Measurements from ENCODE around the gene HHLA2. TPM values are rescaled to one million over a fixed set of nuclear protein-coding genes. Genes with fewer than 3 reads are reported as not detected.
"Not testable (repeated sequence)": the region's sequence is repeated elsewhere in the genome, so short reads cannot be mapped to it uniquely, and the experiment has no call there.

The HHLA2 gene
- total RNA-seq, 1 donor from 2014 or later, result 0.26 TPM

DNA sequence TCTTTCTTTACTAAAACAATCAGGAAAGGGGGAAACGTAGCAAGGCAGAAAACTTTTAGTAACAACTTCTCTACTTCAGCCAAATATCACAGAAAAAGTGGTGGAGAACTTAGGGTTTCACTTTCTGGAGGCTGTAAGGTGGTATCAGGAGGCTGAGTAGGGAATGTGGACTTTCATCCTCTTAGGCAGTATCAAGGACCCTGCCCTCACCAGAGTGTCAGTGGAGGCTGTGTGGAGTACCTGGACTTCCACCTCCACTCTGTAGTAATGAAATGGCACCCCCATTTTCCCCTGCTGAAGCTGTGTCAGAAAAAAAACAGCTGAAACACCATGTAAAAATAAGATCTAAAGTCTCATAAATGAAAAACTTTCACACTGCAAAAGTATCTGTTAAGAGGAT, 11.2 kb upstream of the HHLA2 start:
- intact Hi-C loops (cut with DNase I), result no loop called here
- Histone ChIP-seq H3K4me1 (no peaks in the 10 kb centered on the region), H3K4me3 (no peak overlapping the region), H3K36me3 (no peaks in the 10 kb centered on the region), H3K27ac (no peak overlapping the region), H3K9me3 (no peaks in the 10 kb centered on the region), H3K27me3 (no peaks in the 10 kb centered on the region)
- ATAC-seq (no peak), DNase-seq (no peak)
- TF ChIP-seq, protein P1, sequence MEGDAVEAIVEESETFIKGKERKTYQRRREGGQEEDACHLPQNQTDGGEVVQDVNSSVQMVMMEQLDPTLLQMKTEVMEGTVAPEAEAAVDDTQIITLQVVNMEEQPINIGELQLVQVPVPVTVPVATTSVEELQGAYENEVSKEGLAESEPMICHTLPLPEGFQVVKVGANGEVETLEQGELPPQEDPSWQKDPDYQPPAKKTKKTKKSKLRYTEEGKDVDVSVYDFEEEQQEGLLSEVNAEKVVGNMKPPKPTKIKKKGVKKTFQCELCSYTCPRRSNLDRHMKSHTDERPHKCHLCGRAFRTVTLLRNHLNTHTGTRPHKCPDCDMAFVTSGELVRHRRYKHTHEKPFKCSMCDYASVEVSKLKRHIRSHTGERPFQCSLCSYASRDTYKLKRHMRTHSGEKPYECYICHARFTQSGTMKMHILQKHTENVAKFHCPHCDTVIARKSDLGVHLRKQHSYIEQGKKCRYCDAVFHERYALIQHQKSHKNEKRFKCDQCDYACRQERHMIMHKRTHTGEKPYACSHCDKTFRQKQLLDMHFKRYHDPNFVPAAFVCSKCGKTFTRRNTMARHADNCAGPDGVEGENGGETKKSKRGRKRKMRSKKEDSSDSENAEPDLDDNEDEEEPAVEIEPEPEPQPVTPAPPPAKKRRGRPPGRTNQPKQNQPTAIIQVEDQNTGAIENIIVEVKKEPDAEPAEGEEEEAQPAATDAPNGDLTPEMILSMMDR (IDR thresholded peaks at IDR 0.05), result no peak

DNA sequence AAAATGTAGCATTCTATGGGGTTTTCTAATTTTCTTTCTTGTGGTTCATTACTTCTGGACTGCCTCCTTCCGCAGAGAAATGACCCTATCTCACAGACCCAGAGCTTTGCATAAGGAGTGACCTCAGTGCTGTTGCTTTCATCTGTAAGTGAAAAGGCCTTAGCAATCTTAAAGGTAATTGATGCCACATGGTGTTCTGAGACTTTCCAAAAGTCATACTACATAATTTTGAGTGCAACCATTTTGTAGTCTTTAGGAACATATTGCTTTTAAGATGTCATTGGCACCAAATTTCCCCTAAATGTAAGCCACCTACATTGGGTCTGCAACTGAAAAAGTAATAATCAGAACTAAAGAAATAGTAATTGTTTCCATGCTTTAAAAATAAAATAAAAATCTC, 9.2 kb upstream of the HHLA2 start:
- H3K27me3 ChIP-seq, result no peaks in the 10 kb centered on the region
- TF ChIP-seq, protein P1 (IDR thresholded peaks at IDR 0.05), result no peak
- no peak overlapping the region for H3K4me3 ChIP-seq
- H3K4me1 ChIP-seq, result no peaks in the 10 kb centered on the region
- no peak overlapping the region for H3K27ac ChIP-seq
- intact Hi-C loops (cut with DNase I), result no loop called here
- H3K36me3 ChIP-seq, result no peaks in the 10 kb centered on the region
- DNase-seq, result no peak
- H3K9me3 ChIP-seq, result no peaks in the 10 kb centered on the region
- no peak for ATAC-seq

DNA sequence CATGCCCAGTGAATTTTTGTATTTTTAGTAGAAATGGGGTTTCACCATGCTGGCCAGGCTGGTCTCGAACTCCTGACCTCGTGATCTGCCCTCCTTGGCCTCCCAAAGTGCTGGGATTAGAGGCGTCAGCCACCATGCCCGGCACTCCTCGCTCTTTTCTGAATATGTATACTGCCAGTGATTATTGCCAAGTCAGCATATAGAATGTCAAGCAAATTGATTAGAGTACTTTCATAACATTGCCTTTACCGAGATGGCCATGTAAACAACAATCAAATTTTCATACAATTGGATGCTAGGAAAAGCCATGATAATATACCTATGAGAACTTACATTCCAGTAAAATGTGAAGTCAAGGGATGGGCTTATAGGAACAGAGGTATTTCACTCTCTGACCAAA, 8.2 kb upstream of the HHLA2 start:
- H3K36me3 ChIP-seq; H3K4me1 ChIP-seq; H3K4me3 ChIP-seq; H3K27ac ChIP-seq; ATAC-seq; H3K9me3 ChIP-seq; H3K27me3 ChIP-seq; intact Hi-C loops (cut with DNase I); DNase-seq: not testable (repeated sequence)

DNA sequence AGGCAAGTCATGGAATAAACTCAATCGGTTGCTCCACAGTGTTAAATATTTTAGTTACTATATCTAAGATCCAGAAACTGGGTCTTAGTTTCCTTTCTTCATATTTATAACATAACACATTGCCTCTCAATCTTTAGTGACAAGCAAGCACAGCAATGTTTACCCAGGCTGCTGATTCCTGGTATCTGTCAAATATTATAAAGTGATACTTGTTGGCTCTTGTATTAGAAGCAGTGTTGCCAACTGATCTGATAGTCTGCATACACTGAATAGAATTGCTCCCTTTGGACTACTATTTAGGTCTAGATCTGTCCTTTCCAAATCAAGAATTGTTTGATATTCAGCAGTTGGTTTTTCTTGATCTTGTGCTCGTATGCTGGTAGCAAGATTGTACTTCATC, 7.2 kb upstream of the HHLA2 start:
- Histone ChIP-seq H3K36me3 (no peaks in the 10 kb centered on the region), H3K4me3 (no peak overlapping the region), H3K9me3 (no peaks in the 10 kb centered on the region), H3K4me1 (no peaks in the 10 kb centered on the region), H3K27ac (no peak overlapping the region), H3K27me3 (no peaks in the 10 kb centered on the region)
- intact Hi-C loops (cut with DNase I), result no loop called here
- ATAC-seq, result peak; percentile 58
- no peak for DNase-seq
- TF ChIP-seq, protein P1 (IDR thresholded peaks at IDR 0.05), result no peak

DNA sequence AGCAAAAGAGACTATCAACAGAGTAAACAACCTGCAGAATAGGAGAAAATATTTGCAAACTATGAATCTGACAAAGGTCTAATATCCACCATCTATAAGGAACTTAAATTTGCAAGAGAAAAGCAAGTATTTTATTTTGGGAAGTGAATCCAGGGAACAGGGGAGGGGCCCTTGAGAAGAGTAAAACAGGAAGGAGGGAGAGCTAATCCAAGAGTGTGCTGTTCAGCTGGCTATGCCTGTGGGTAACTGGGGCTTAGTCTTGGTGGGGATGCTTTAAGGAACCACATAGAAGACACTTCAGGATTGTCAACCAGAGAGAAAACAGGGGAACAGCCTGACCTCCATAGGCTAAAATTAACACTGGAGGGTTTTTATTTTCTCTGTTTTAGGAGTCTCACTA, 3.9 kb upstream of the HHLA2 start:
- no peaks in the 10 kb centered on the region for H3K9me3 ChIP-seq
- DNase-seq (no peak), ATAC-seq (peak; percentile 72)
- H3K36me3 ChIP-seq, result no peaks in the 10 kb centered on the region
- H3K4me3 ChIP-seq, result no peak overlapping the region
- no peaks in the 10 kb centered on the region for H3K4me1 ChIP-seq
- H3K27ac ChIP-seq, result no peak overlapping the region
- no peaks in the 10 kb centered on the region for H3K27me3 ChIP-seq
- intact Hi-C loops (cut with DNase I), result no loop called here
- TF ChIP-seq, protein P1 (IDR thresholded peaks at IDR 0.05), result no peak

DNA sequence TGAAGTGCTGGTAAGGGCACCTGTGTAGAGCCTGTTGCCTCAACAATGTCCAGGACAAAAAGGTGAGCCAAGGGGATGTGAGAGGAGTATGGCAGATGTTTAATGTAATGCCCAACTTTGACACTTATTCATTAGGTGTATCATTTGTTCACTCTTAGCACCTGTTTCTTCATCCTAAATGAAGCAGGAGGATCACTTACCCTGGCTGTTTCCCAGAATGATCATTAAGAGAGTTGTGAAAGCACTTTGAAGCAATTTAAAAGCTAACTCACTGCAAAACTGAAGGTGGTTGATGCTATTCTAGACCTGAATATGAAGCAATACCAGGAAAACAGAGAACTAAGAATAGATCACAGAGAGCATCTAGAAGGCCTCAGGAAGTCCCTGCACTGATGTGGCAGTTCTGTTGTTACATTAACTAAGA, 3.4 kb upstream of the HHLA2 start:
- ATAC-seq (peak; percentile 32), DNase-seq (no peak)
- TF ChIP-seq, protein P1 (IDR thresholded peaks at IDR 0.05), result no peak
- Histone ChIP-seq H3K27ac (no peak overlapping the region), H3K4me1 (no peaks in the 10 kb centered on the region), H3K27me3 (no peaks in the 10 kb centered on the region), H3K4me3 (no peak overlapping the region), H3K36me3 (no peaks in the 10 kb centered on the region), H3K9me3 (no peaks in the 10 kb centered on the region)
- intact Hi-C loops (cut with DNase I), result no loop called here
